CD14-positive monocyte (primary cell): ENCODE results near the gene PBX4. TPM values are rescaled to one million over a fixed set of nuclear protein-coding genes. Genes with fewer than 3 reads are reported as not detected.

Experiments used
- DNase-seq, 3 donors: peaks; one replicate each; pipeline ENCODE4 v3.0.0-alpha.2; 2011 to 2022
- H2AFZ ChIP-seq: 2 replicates; pipeline ENCODE4 v1.6.0; 2012; ENCODE audit warnings: mild to moderate bottlenecking, low read depth, low read length, inconsistent platforms; ENCODE audit not compliant: insufficient read depth, poor library complexity, severe bottlenecking
- H3K27ac ChIP-seq, 2 donors: 1 replicate in 1 of 2; 2 replicates in 1 of 2; pipeline ENCODE4 v1.5.1; 2012 to 2013; ENCODE audit warnings: low read length in 2 of 2, control low read depth in 1 of 2, inconsistent platforms in 1 of 2, low read depth in 1 of 2, mild to moderate bottlenecking in 1 of 2
- H3K27me3 ChIP-seq, 2 donors: one replicate each; pipeline versions ENCODE4 v1.6.0 to v1.6.1; 2011 to 2013; ENCODE audit warnings: low read length in 2 of 2; ENCODE audit not compliant: control insufficient read depth in 2 of 2, insufficient read depth in 2 of 2
- H3K36me3 ChIP-seq, 2 donors: replicated peaks in 1 of 2; 1 replicate in 1 of 2; 2 replicates in 1 of 2; pipeline versions ENCODE4 v1.5.1 to v1.6.1; 2012 to 2013; ENCODE audit warnings: low read length in 2 of 2, control low read depth in 1 of 2, inconsistent platforms in 1 of 2, mild to moderate bottlenecking in 1 of 2; ENCODE audit not compliant: insufficient read depth in 2 of 2, control insufficient read depth in 1 of 2
- H3K4me1 ChIP-seq, 2 donors: 1 replicate in 1 of 2; 2 replicates in 1 of 2; pipeline versions ENCODE4 v1.5.1 to v1.6.1; 2012 to 2013; ENCODE audit warnings: low read length in 2 of 2, control low read depth in 1 of 2, inconsistent platforms in 1 of 2, mild to moderate bottlenecking in 1 of 2, moderate library complexity in 1 of 2; ENCODE audit not compliant: insufficient read depth in 2 of 2, control insufficient read depth in 1 of 2
- H3K4me2 ChIP-seq: replicated peaks from 2 replicates; pipeline ENCODE3; 2012; ENCODE audit warnings: low read length, moderate library complexity, mild to moderate bottlenecking; ENCODE audit not compliant: poor library complexity, severe bottlenecking; ENCODE audit errors: extremely low read depth
- H3K4me3 ChIP-seq, 3 experiments: fragments of 200-600 bp in 1 of 3; sonication (generic) in 1 of 3; replicated peaks in 1 of 3; 1 replicate in 2 of 3; 2 replicates in 1 of 3; pipeline ENCODE4 v1.5.1; 2011 to 2013; ENCODE audit warnings: low read length in 3 of 3, mild to moderate bottlenecking in 3 of 3, control low read depth in 2 of 3, low read depth in 2 of 3, inconsistent platforms in 1 of 3, moderate library complexity in 1 of 3
- H3K79me2 ChIP-seq: 2 replicates; pipeline ENCODE4 v1.6.0; 2012; ENCODE audit warnings: mild to moderate bottlenecking, control low read depth, inconsistent platforms, low read length, moderate library complexity; ENCODE audit not compliant: insufficient read depth
- H3K9ac ChIP-seq: 2 replicates; pipeline ENCODE4 v1.6.0; 2017; ENCODE audit warnings: low read length, mild to moderate bottlenecking; ENCODE audit not compliant: insufficient read depth, poor library complexity, severe bottlenecking
- H3K9me3 ChIP-seq, 2 donors: replicated peaks in 1 of 2; 1 replicate in 1 of 2; 2 replicates in 1 of 2; pipeline versions ENCODE4 v1.5.1 to v1.6.1; 2012 to 2013; ENCODE audit warnings: low read length in 2 of 2, control low read depth in 1 of 2; ENCODE audit not compliant: control insufficient read depth in 1 of 2, insufficient read depth in 1 of 2
- H4K20me1 ChIP-seq: 2 replicates; pipeline ENCODE4 v1.6.0; 2012; ENCODE audit warnings: mild to moderate bottlenecking, low read length, control low read depth, moderate library complexity; ENCODE audit not compliant: insufficient read depth
- H3K27ac Mint-ChIP-seq, 7 donors: one replicate each; pipeline ENCODE4 v1.8.0; 2020; ENCODE audit warnings: mild to moderate bottlenecking in 7 of 7, mixed read lengths in 7 of 7, moderate library complexity in 6 of 7, inconsistent platforms in 2 of 7
- H3K27me3 Mint-ChIP-seq, 3 donors: one replicate each; pipeline ENCODE4 v1.8.0; 2021 to 2022; ENCODE audit warnings: low read depth in 3 of 3, mild to moderate bottlenecking in 3 of 3, mixed read lengths in 3 of 3, moderate library complexity in 3 of 3, inconsistent platforms in 1 of 3
- H3K36me3 Mint-ChIP-seq, 2 donors: one replicate each; pipeline ENCODE4 v1.8.0; 2020; ENCODE audit warnings: mixed read lengths in 2 of 2, inconsistent platforms in 1 of 2, mild to moderate bottlenecking in 1 of 2
- H3K4me1 Mint-ChIP-seq: one replicate; pipeline ENCODE4 v1.8.0; 2020; ENCODE audit warnings: mild to moderate bottlenecking, mixed read lengths
- H3K4me3 Mint-ChIP-seq, 2 donors: one replicate each; pipeline ENCODE4 v1.8.0; 2020; ENCODE audit warnings: mild to moderate bottlenecking in 2 of 2, mixed read lengths in 2 of 2, moderate library complexity in 1 of 2
- H3K9me3 Mint-ChIP-seq, 7 donors: one replicate each; pipeline ENCODE4 v1.8.0; 2020 to 2022; ENCODE audit warnings: mixed read lengths in 7 of 7, mild to moderate bottlenecking in 6 of 7, moderate library complexity in 6 of 7, inconsistent platforms in 2 of 7
- CTCF ChIP-seq: fragments of 200-600 bp; IDR thresholded peaks from one replicate; pipeline ENCODE4 v1.8.0; 2022; ENCODE audit warnings: antibody characterized with exemption, mild to moderate bottlenecking
- WGBS: methylation state at CpG from one replicate; pipeline ENCODE4 v1.1.5; 2013; ENCODE audit warnings: missing lambda C conversion rate; ENCODE audit not compliant: insufficient coverage; 5-methylcytosine and 5-hydroxymethylcytosine counted together
- intact Hi-C, 2 donors: fragments of 100-400 bp; cut with micrococcal nuclease; formaldehyde crosslinking; loops; one replicate each; pipeline versions ENCODE4 v1.15.0 to v1.15.1; 2023
- polyA plus RNA-seq, 3 donors: library from polyadenylated mRNA; depleted of rRNA in 1 of 3; unstranded in 2 of 3; stranded (reverse) in 1 of 3; fragments of 300-500 nt in 2 of 3; fragments of >200 nt in 1 of 3; fragmentation: Illumina TruSeq in 2 of 3; gene quantifications; 1 replicate in 2 of 3; 2 replicates in 1 of 3; pipeline ENCODE4 v1.2.3, GENCODE V29; 2012 to 2021

The PBX4 gene
- polyA plus RNA-seq, 3 donors: 2.4 TPM; not detected in 2

DNA sequence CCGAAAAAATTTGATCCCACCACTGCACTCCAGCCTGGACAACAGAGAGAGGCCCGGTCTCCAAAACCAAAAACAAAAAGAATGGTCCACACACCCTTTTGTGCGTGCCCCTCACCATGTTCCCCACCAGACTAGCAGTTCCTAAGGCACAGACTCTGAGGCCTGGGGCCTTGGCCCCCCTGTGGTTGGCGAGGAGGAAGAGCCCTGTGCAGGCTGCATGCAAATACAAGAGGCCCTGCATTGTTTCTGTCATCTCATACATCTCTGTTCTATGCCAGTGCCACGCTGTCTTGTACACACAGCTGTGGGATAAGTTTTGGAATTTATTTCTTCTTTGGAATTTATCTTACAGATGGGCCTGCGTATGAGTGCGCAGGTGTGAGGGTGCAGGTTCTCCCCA, 94.4 kb downstream of the PBX4 start:
- Mint-ChIP-seq H3K4me1 (peaks cover 11% of the 10 kb centered on the region), H3K27ac (no peak overlapping the region), H3K36me3 (peaks cover 50 to 79% of the 10 kb centered on the region in 2 donors), H3K4me3 (no peak overlapping the region), H3K27me3 (peaks cover 0 to 2% (median 0%) of the 10 kb centered on the region in 3 donors), H3K9me3 (no peaks in the 10 kb centered on the region)
- WGBS: 89% methylated on average over 5 of the region's 7 CpGs
- H2AFZ ChIP-seq: no peak overlapping the region
- TF ChIP-seq CTCF: no peak
- no peak overlapping the region for H3K9ac ChIP-seq
- no peaks in the 10 kb centered on the region for H3K9me3 ChIP-seq
- no peak overlapping the region for H3K27ac ChIP-seq
- H3K27me3 ChIP-seq: no peaks in the 10 kb centered on the region
- peaks cover 61% of the 10 kb centered on the region for H4K20me1 ChIP-seq
- H3K4me2 ChIP-seq: no peak overlapping the region
- no peak for DNase-seq
- H3K36me3 ChIP-seq: peaks cover 60 to 78% of the 10 kb centered on the region in 2 donors
- no peaks in the 10 kb centered on the region for H3K4me1 ChIP-seq
- H3K79me2 ChIP-seq: peaks cover 56% of the 10 kb centered on the region
- intact Hi-C loops: no loop called here
- H3K4me3 ChIP-seq: no peak overlapping the region

DNA sequence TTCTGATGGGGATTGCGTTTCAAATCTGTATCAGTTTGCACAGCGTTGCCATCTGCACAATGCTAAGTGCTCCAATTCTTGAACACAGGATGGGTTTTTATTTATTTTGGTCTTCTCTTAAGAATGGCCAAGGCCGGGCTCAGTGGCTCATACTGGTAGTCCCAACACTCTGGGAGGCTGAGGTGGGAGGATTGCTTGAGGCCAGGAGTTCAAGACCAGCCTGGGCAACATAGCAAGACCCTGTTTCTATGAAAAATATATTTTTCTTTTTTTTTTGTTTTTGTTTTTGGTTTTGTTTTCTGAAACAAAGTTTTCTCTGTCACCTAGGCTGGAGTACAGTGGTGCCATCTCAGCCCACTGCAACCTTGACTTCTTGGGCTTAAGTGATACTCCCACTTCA, 95.3 kb downstream of the PBX4 start:
- Mint-ChIP-seq H3K9me3 (no peaks in the 10 kb centered on the region), H3K36me3 (peaks cover 45 to 76% of the 10 kb centered on the region in 2 donors), H3K27me3 (peaks cover 0 to 2% (median 0%) of the 10 kb centered on the region in 3 donors), H3K4me1 (peaks cover 11% of the 10 kb centered on the region), H3K4me3 (no peak overlapping the region), H3K27ac (no peak overlapping the region)
- H3K27ac ChIP-seq: no peak overlapping the region
- H3K36me3 ChIP-seq: peaks cover 54 to 74% of the 10 kb centered on the region in 2 donors
- no peak for DNase-seq
- H3K9me3 ChIP-seq: no peaks in the 10 kb centered on the region
- H3K9ac ChIP-seq: no peak overlapping the region
- no peaks in the 10 kb centered on the region for H3K4me1 ChIP-seq
- peaks cover 65% of the 10 kb centered on the region for H3K79me2 ChIP-seq
- H3K4me3 ChIP-seq: no peak overlapping the region
- H4K20me1 ChIP-seq: peaks cover 62% of the 10 kb centered on the region
- no peak for TF ChIP-seq CTCF
- H2AFZ ChIP-seq: no peak overlapping the region
- WGBS: 100% methylated on average over 2 of the region's 3 CpGs
- no peak overlapping the region for H3K4me2 ChIP-seq
- intact Hi-C loops: no loop called here
- no peaks in the 10 kb centered on the region for H3K27me3 ChIP-seq
